Measurements from ENCODE around the gene P4HTM. TPM values are rescaled to one million over a fixed set of nuclear protein-coding genes. Genes with fewer than 3 reads are reported as not detected.

P4HTM gene
- total RNA-seq, 3 donors from 2014 or later = 29.9 to 59.7 (median 58.7) TPM

DNA sequence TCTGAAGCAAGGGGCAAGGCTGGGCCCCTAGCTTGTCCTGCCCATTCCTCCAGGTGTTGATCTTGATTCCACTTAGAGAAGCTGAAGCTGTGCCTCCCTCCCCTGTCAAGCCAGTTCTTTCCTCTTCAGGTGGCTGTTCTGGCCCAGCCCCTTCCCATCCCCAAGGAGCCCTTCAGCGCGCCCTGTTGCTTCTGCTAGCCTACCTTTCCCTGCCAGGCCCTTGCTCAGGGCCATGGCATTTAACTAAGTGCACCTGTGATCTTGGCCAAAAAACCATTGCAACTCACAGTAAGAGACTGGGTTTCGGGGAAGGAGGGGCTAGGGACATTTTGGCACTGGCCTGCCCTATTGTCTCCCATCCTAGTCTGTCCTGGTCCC lies 15.3 kb downstream of the P4HTM start:
- intact Hi-C loops (cut with DNase I; ENCODE audit: low total_unique reads) = no loop called here
- no peak for DNase-seq (ENCODE audit: low spot score in 2 of 2)
- Histone ChIP-seq H3K4me3 (no peak overlapping the region), H3K9me3 (no peaks in the 10 kb centered on the region), H3K27me3 (no peaks in the 10 kb centered on the region), H3K27ac (peak overlapping the region in 1 of 2 donors; percentile 97), H3K36me3 (no peaks in the 10 kb centered on the region), H3K4me1 (no peaks in the 10 kb centered on the region)
- TF ChIP-seq POLR2AphosphoS5 (IDR thresholded peaks at IDR 0.05) = no peak
- TF ChIP-seq, protein P1, sequence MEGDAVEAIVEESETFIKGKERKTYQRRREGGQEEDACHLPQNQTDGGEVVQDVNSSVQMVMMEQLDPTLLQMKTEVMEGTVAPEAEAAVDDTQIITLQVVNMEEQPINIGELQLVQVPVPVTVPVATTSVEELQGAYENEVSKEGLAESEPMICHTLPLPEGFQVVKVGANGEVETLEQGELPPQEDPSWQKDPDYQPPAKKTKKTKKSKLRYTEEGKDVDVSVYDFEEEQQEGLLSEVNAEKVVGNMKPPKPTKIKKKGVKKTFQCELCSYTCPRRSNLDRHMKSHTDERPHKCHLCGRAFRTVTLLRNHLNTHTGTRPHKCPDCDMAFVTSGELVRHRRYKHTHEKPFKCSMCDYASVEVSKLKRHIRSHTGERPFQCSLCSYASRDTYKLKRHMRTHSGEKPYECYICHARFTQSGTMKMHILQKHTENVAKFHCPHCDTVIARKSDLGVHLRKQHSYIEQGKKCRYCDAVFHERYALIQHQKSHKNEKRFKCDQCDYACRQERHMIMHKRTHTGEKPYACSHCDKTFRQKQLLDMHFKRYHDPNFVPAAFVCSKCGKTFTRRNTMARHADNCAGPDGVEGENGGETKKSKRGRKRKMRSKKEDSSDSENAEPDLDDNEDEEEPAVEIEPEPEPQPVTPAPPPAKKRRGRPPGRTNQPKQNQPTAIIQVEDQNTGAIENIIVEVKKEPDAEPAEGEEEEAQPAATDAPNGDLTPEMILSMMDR (IDR thresholded peaks at IDR 0.05) = no peak
- TF ChIP-seq POLR2A (IDR thresholded peaks at IDR 0.05) = no peak

DNA sequence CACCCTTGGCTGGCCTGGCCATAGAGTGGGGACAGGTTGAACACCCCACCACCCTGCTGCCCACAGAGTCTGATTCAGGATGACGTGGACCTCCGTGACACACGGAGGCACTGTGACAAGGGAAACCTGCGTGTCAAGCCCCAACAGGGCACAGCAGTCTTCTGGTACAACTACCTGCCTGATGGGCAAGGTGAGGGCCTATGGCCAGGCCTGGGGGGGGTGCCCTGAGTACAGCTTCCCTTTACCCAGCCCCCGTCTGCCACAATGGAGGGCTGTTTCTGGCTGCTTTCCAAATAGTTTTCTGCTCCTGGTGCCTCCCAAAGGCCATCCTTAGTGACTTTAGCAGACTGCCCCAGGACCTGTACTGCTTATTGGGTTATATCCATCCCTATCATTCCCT lies 16.0 kb downstream of the P4HTM start:
- no peaks in the 10 kb centered on the region for H3K36me3 ChIP-seq
- H3K4me3 ChIP-seq = peak overlapping the region in 2 of 3 donors; percentile 74 to 80
- intact Hi-C loops (cut with DNase I; ENCODE audit: low total_unique reads) = no loop called here
- peak overlapping the region; percentile 93 to 97 for H3K27ac ChIP-seq
- no peaks in the 10 kb centered on the region for H3K4me1 ChIP-seq
- H3K27me3 ChIP-seq = no peaks in the 10 kb centered on the region
- DNase-seq (ENCODE audit: low spot score in 2 of 2) = no peak
- H3K9me3 ChIP-seq = no peaks in the 10 kb centered on the region
- no peak for TF ChIP-seq POLR2A (IDR thresholded peaks at IDR 0.05)
- TF ChIP-seq, protein P1 (IDR thresholded peaks at IDR 0.05) = no peak
- TF ChIP-seq POLR2AphosphoS5 (IDR thresholded peaks at IDR 0.05) = no peak

DNA sequence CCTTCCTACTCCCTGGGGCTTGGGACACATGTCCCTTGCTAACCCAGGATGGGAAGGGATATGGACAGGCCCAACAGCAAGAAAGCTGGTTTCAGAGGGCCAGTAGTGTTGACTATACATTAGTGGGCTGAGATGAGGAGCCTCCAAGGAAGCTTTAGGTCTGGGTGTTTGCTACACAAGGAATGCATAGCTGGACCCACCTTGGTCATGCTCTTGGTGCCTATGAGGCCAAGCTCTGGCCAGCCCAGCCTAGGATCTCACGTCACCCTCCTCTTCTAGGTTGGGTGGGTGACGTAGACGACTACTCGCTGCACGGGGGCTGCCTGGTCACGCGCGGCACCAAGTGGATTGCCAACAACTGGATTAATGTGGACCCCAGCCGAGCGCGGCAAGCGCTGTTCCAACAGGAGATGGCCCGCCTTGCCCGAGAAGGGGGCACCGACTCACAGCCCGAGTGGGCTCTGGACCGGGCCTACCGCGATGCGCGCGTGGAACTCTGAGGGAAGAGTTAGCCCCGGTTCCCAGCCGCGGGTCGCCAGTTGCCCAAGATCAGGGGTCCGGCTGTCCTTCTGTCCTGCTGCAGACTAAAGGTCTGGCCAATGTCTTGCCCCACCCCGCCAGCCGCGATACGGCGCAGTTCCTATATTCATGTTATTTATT lies 16.5 kb downstream of the P4HTM start:
- Histone ChIP-seq H3K36me3 (no peaks in the 10 kb centered on the region), H3K27ac (peak overlapping the region; percentile 93 to 97), H3K4me1 (no peaks in the 10 kb centered on the region), H3K27me3 (no peaks in the 10 kb centered on the region), H3K4me3 (peak overlapping the region; percentile 68 to 80 (median 74)), H3K9me3 (no peaks in the 10 kb centered on the region)
- TF ChIP-seq POLR2A (IDR thresholded peaks at IDR 0.05) (no peak), POLR2AphosphoS5 (IDR thresholded peaks at IDR 0.05) (no peak)
- TF ChIP-seq, protein P1 (IDR thresholded peaks at IDR 0.05) = no peak
- intact Hi-C loops (cut with DNase I; ENCODE audit: low total_unique reads) = no loop called here
- no peak for DNase-seq (ENCODE audit: low spot score in 2 of 2)

DNA sequence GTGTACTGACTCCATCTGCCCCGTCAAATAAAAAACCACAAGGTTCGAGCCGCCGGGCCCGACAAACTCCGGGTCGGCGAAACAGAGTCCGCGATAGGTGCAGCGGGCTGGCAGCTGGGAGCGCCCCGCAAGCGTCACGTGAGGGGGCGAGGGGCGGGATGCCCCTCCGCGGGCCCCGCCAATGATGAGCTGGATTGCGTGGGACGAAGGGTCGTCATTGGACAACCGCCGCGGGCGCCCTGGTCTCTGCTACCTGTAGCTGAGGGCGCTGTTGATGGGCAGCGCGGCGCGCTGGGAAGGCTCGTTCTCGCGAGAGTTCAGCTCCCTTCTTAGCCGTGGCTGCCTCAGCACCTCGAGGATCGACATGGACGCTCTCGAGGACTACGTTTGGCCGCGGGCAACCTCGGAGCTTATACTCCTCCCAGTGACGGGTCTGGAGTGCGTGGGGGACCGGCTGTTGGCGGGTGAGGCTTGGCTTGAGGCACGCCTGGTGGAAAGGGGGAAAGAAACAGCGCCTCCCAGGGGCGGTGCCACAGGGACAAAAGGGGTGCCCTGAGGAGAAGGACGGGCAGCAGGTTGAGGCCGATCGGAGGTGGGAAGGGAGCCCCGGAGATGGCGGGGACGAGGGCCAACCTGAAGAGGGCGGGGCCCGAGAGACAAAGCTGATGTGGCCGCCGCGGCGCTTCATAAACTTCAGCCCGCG lies 17.2 kb downstream of the P4HTM start, which contains the start of gene WDR6:
WDR6 (plus strand) TSS at position 324 of the 703 bp plus-strand sequence; CDS start at position 365, 41 bp downstream.
- no peaks in the 10 kb centered on the region for H3K27me3 ChIP-seq
- TF ChIP-seq, protein P1 (IDR thresholded peaks at IDR 0.05) = peak in 2 of 3 donors; percentile 47 to 48
- TF ChIP-seq POLR2A (IDR thresholded peaks at IDR 0.05) = peak; percentile 40
- TF ChIP-seq POLR2AphosphoS5 (IDR thresholded peaks at IDR 0.05) = peak; percentile 85 to 90 (median 88)
- no peaks in the 10 kb centered on the region for H3K4me1 ChIP-seq
- peak; percentile 98 for DNase-seq (ENCODE audit: low spot score in 2 of 2)
- no peaks in the 10 kb centered on the region for H3K36me3 ChIP-seq
- peak within 1 kb of the TSS; percentile 93 to 97 for H3K27ac ChIP-seq
- H3K9me3 ChIP-seq = no peaks in the 10 kb centered on the region
- H3K4me3 ChIP-seq = peak within 1 kb of the TSS; percentile 68 to 80 (median 74)
- intact Hi-C loops (cut with DNase I; ENCODE audit: low total_unique reads) = no loop called here
